GM12891 (cell line): Measurements from ENCODE around the gene HACD2.
"Not testable (repeated sequence)": the region's sequence is repeated elsewhere in the genome, so short reads cannot be mapped to it uniquely, and the experiment has no call there.

ENCODE experiments used
- PAX5 ChIP-seq: IDR thresholded peaks from 2 replicates; pipeline ENCODE4 v1.6.1; 2011; ENCODE audit warnings: low read length, moderate library complexity, mild to moderate bottlenecking; ENCODE audit not compliant: insufficient read depth, severe bottlenecking
- POLR2A ChIP-seq: IDR thresholded peaks from 2 replicates; pipeline ENCODE4 v1.6.1; 2011; ENCODE audit warnings: low read depth, low read length, control low read depth
- POLR2AphosphoS5 ChIP-seq: IDR thresholded peaks from 2 replicates; pipeline ENCODE4 v1.6.1; 2011; ENCODE audit warnings: low read depth, low read length, control low read depth
- SPI1 ChIP-seq: IDR thresholded peaks from 2 replicates; pipeline ENCODE4 v1.6.1; 2011; ENCODE audit warnings: low read depth, low read length, control low read depth
- TAF1 ChIP-seq: IDR thresholded peaks from 2 replicates; pipeline ENCODE4 v1.6.1; 2011; ENCODE audit warnings: low read depth, low read length, control low read depth

GRCh38 chr3:123600863-123601262 is 16.0 kb upstream of the HACD2 start:
- not testable (repeated sequence) for TF ChIP-seq TAF1, SPI1, POLR2A, POLR2AphosphoS5, PAX5
